Calu3 (cell line): ENCODE results near the gene TFB2M. TPM values are rescaled to one million over a fixed set of nuclear protein-coding genes. Genes with fewer than 3 reads are reported as not detected.
A peak's percentile ranks its signal among the peaks of the same experiment; 100 is the strongest.
"Not testable (repeated sequence)": the region's sequence is repeated elsewhere in the genome, so short reads cannot be mapped to it uniquely, and the experiment has no call there.

ENCODE experiments used
- BruUV-seq: library from RNA; stranded (reverse); fragments of 400-500 nt; replicated peaks from 2 replicates; lab custom pipeline; 2021; lab: Mats Ljungman, UMichigan
- CTCF ChIA-PET: fragments of 300-600 bp; sonication (Branson Sonifier 250); formaldehyde crosslinking; loops from one replicate; lab custom pipeline; 2022; ENCODE audit warnings: antibody characterized with exemption; lab: Charles Lee
- DNase-seq: peaks from one replicate; pipeline ENCODE4 v3.0.0; 2022
- H3K27ac Mint-ChIP-seq: one replicate; pipeline ENCODE4 v1.8.0; 2022; ENCODE audit warnings: mixed read lengths; ENCODE audit not compliant: unreplicated experiment
- H3K27me3 Mint-ChIP-seq: one replicate; pipeline ENCODE4 v1.8.0; 2022; ENCODE audit warnings: mixed read lengths; ENCODE audit not compliant: unreplicated experiment
- H3K36me3 Mint-ChIP-seq: one replicate; pipeline ENCODE4 v1.8.0; 2022; ENCODE audit warnings: mild to moderate bottlenecking, moderate library complexity, mixed read lengths; ENCODE audit not compliant: insufficient read depth, unreplicated experiment
- H3K4me1 Mint-ChIP-seq: one replicate; pipeline ENCODE4 v1.8.0; 2022; ENCODE audit warnings: mild to moderate bottlenecking, low read depth, mixed read lengths; ENCODE audit not compliant: unreplicated experiment
- H3K4me3 Mint-ChIP-seq: one replicate; pipeline ENCODE4 v1.8.0; 2022; ENCODE audit warnings: mild to moderate bottlenecking, low read depth, moderate library complexity, mixed read lengths; ENCODE audit not compliant: unreplicated experiment
- H3K9me3 Mint-ChIP-seq: one replicate; pipeline ENCODE4 v1.8.0; 2022; ENCODE audit warnings: low read depth, mixed read lengths; ENCODE audit not compliant: unreplicated experiment
- intact Hi-C: fragments of 100-400 bp; cut with micrococcal nuclease; formaldehyde crosslinking; loops from one replicate; pipeline ENCODE4 v1.10.0; 2022; ENCODE audit not compliant: unreplicated experiment
- total RNA-seq: library from RNA; stranded (reverse); gene quantifications from 2 replicates; pipeline ENCODE4 v1.2.3, GENCODE V29; 2022
- TF ChIP-seq, protein P1 (sequence below): fragments of 200-600 bp; IDR thresholded peaks from one replicate; pipeline ENCODE4 v1.8.0; 2022; ENCODE audit warnings: antibody characterized with exemption; ENCODE audit not compliant: unreplicated experiment

Gene TFB2M
- total RNA-seq, 1 experiment from 2014 or later, result 23.0 TPM

DNA sequence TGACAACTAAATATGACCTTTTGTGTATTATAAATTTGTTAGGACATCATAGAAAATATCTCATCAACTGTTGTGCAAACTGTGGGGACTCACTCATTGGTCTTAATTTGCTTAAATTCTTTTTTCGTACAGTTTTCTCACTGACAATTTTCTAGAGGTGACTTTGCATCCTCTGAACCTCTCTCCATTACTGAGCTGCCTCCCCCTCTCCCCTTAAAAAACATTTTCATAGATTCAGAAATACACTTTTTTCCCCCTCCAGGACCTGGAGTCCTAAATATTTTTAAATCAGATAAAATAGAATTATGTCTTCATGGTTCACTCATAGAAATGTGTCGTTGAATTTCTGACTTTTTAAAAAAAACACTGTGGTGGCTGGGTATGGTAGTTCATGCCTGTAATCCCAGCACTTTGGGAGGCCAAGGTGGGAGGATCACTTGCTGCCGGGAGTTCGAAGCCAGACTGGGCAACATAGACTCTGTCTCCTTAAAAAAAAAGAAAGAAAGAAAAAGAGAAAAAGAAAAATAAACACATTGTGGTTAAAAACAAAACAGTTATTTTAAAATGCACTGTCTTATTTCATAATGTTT is 1.7 kb upstream of the TFB2M start:
- no TSS peak for BruUV-seq
- DNase-seq, result no peak
- intact Hi-C loops, result loop anchor here (5.0 to 10.0 kb wide), 3 partner anchors 65 to 187 kb away; no protein-coding TSS in a partner anchor
- peaks cover 20% of the 10 kb centered on the region for H3K4me1 Mint-ChIP-seq
- peaks cover 40% of the 10 kb centered on the region for H3K36me3 Mint-ChIP-seq
- H3K27me3 Mint-ChIP-seq, result no peaks in the 10 kb centered on the region
- TF ChIP-seq, protein P1, sequence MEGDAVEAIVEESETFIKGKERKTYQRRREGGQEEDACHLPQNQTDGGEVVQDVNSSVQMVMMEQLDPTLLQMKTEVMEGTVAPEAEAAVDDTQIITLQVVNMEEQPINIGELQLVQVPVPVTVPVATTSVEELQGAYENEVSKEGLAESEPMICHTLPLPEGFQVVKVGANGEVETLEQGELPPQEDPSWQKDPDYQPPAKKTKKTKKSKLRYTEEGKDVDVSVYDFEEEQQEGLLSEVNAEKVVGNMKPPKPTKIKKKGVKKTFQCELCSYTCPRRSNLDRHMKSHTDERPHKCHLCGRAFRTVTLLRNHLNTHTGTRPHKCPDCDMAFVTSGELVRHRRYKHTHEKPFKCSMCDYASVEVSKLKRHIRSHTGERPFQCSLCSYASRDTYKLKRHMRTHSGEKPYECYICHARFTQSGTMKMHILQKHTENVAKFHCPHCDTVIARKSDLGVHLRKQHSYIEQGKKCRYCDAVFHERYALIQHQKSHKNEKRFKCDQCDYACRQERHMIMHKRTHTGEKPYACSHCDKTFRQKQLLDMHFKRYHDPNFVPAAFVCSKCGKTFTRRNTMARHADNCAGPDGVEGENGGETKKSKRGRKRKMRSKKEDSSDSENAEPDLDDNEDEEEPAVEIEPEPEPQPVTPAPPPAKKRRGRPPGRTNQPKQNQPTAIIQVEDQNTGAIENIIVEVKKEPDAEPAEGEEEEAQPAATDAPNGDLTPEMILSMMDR, result no peak
- CTCF ChIA-PET, result interaction anchor here (0.7 kb wide), 1 partner anchor 158 kb away, joined by 3 read pairs; no protein-coding TSS in a partner anchor
- H3K9me3 Mint-ChIP-seq, result no peaks in the 10 kb centered on the region
- H3K4me3 Mint-ChIP-seq, result peak overlapping the region; percentile 97
- H3K27ac Mint-ChIP-seq, result peak overlapping the region; percentile 74

DNA sequence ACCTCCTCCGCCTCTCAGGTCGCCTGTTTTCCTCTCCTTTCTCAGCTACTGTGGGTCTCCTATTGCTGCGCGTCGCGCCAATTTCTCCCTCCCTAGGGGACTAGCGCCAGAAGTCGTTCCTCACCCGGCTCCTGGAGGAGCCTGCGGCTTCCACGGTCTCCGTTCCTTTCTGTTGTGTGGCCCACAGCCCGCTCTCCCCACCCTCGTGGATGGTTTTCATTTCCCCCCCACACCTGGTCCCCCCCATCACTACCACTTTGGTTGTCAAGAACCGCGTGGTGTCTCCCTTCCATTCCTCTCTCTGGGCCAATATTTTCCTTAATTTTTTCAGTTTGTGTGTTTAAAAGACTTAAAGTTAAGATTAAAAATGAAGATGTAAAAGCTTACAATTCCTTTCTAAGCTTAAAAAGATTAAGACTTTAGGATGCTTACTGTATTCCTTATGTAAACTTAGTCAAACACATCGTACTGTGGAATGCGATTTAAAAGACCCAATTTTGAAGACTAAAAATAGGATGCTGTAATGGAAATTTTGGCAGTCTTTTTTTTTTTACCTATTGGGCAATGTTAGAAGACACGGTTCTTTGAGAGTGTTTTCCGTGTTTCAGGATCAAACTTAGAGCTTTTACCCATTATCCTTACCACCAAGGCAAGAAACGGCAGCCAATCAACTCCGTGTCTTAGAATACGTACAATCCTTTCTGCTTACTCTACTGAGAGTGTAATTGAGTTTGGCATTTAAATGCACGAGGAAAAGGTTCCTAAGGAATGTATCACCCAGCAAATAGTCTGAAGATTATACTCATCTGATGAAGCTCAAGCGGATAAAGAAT is 968 bp upstream of the TFB2M start:
- intact Hi-C loops, result loop anchor here (1.0 to 10.0 kb wide), 4 partner anchors 42 to 188 kb away; no protein-coding TSS in a partner anchor
- TSS peak; percentile 53 for BruUV-seq
- peak overlapping the region; percentile 97 for H3K4me3 Mint-ChIP-seq
- H3K27me3 Mint-ChIP-seq, result no peaks in the 10 kb centered on the region
- DNase-seq, result no peak
- peaks cover 42% of the 10 kb centered on the region for H3K36me3 Mint-ChIP-seq
- TF ChIP-seq, protein P1, result no peak
- CTCF ChIA-PET, result interaction anchor here (0.7 to 0.8 kb wide), 2 partner anchors 125 to 159 kb away, joined by 3 to 9 read pairs; no protein-coding TSS in a partner anchor
- H3K27ac Mint-ChIP-seq, result peak overlapping the region; percentile 74
- H3K9me3 Mint-ChIP-seq, result no peaks in the 10 kb centered on the region
- peaks cover 20% of the 10 kb centered on the region for H3K4me1 Mint-ChIP-seq

DNA sequence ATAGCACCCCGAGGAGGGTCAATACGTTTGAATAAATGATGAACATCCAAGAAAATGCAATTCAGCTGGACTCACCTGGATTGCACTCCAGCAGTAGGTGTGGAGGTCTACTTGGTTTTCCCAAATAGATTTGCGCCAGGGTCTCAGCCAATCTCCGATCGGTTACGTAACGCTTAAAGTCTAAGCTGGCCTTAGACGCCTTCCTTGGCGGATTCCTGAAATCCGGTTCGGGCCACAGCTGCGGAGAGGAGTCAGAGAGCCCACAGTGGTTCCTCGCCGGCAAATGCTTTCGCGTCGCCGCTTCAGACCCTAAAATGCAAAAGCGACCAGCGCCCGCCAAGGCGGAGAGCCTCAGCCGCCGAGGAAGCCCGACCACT is 322 bp downstream of the TFB2M start:
- peaks cover 42% of the 10 kb centered on the region for H3K36me3 Mint-ChIP-seq
- CTCF ChIA-PET, result no interaction called here
- peaks cover 20% of the 10 kb centered on the region for H3K4me1 Mint-ChIP-seq
- no TSS peak for BruUV-seq
- peak overlapping the region; percentile 97 for H3K4me3 Mint-ChIP-seq
- intact Hi-C loops, result loop anchor here (1.0 to 10.0 kb wide), 4 partner anchors 44 to 189 kb away; no protein-coding TSS in a partner anchor
- H3K27ac Mint-ChIP-seq, result peak overlapping the region; percentile 74
- DNase-seq, result no peak
- TF ChIP-seq, protein P1, result no peak
- no peaks in the 10 kb centered on the region for H3K9me3 Mint-ChIP-seq
- no peaks in the 10 kb centered on the region for H3K27me3 Mint-ChIP-seq

DNA sequence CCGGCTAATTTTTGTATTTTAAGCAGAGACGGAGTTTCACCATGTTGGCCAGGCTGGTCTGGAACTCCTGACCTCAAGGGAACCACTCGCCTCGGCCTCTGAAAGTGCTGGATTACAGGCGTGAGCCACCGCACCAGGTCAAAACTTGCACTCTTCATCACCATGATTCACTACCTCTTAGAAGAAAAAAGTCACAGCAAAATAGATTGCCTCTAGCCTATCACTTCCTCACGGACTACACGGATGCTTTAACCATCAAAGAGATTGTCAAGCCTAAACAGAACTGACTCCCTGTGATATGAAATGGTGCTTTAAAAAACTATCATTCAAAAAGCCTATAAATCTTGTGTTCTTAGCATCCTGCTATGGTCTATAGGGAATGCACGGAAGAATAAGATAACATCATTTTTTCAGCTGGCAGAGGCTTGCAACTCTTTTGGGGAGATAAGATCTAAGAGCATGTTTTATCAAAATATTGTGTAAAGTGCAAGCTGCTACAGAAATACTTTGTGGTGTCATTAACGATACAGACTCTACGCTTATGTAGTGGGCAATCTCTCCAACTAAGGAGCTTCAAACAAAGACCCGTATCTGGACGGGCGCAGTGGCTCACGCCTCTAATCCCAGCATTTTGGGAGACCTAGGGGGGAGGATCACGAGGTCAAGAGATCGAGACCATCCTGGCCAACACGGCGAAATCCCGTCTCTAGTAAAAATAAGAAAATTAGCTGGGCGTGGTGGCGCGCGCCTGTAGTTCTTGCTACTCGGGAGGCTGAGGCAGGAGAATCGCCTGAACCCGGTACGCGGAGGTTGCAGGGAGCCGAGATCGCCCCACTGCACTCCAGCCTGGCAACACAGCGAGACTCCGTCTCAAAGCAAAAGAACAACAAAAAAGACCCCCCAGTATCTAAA is 966 bp downstream of the TFB2M start:
- peak overlapping the region; percentile 97 for H3K4me3 Mint-ChIP-seq
- intact Hi-C loops, result loop anchor here (5.0 to 10.0 kb wide), 3 partner anchors 63 to 190 kb away; no protein-coding TSS in a partner anchor
- CTCF ChIA-PET, result no interaction called here
- no peaks in the 10 kb centered on the region for H3K27me3 Mint-ChIP-seq
- H3K9me3 Mint-ChIP-seq, result no peaks in the 10 kb centered on the region
- H3K36me3 Mint-ChIP-seq, result peaks cover 42% of the 10 kb centered on the region
- peaks cover 18% of the 10 kb centered on the region for H3K4me1 Mint-ChIP-seq
- peak overlapping the region; percentile 74 for H3K27ac Mint-ChIP-seq
- TF ChIP-seq, protein P1, result no peak
- TSS peak; percentile 28 for BruUV-seq
- no peak for DNase-seq

DNA sequence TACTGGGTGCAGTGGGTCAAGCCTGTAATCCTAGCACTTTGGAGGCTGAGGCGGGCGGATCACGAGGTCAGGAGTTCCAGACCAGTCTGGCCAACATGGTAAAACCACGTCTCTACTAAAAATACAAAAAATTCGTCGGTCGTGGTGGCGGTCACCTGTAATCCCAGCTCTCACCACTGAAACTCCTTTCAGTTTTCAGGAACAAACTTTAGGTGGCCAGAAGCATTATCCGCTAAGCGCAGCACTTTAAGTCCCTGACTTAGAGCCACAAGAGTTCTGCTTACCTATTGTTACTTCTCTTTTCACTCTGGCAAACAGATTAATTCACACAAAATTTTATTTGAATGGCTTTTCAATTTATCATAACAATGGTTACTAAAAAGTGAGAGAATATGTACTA is 5.2 kb downstream of the TFB2M start:
- intact Hi-C loops, result loop anchor here (10.0 kb wide), 2 partner anchors 134 to 194 kb away; no protein-coding TSS in a partner anchor
- DNase-seq, BruUV-seq, CTCF ChIA-PET, H3K9me3 Mint-ChIP-seq, H3K27ac Mint-ChIP-seq, H3K27me3 Mint-ChIP-seq, H3K4me1 Mint-ChIP-seq, H3K4me3 Mint-ChIP-seq: not testable (repeated sequence)
- H3K36me3 Mint-ChIP-seq, result peaks cover 29% of the 10 kb centered on the region
